Measurements from ENCODE around the gene STAC2. TPM values are rescaled to one million over a fixed set of nuclear protein-coding genes. Genes with fewer than 3 reads are reported as not detected.

The STAC2 gene
- total RNA-seq, 2 donors from 2014 or later, result 13.9 to 14.3 TPM

DNA sequence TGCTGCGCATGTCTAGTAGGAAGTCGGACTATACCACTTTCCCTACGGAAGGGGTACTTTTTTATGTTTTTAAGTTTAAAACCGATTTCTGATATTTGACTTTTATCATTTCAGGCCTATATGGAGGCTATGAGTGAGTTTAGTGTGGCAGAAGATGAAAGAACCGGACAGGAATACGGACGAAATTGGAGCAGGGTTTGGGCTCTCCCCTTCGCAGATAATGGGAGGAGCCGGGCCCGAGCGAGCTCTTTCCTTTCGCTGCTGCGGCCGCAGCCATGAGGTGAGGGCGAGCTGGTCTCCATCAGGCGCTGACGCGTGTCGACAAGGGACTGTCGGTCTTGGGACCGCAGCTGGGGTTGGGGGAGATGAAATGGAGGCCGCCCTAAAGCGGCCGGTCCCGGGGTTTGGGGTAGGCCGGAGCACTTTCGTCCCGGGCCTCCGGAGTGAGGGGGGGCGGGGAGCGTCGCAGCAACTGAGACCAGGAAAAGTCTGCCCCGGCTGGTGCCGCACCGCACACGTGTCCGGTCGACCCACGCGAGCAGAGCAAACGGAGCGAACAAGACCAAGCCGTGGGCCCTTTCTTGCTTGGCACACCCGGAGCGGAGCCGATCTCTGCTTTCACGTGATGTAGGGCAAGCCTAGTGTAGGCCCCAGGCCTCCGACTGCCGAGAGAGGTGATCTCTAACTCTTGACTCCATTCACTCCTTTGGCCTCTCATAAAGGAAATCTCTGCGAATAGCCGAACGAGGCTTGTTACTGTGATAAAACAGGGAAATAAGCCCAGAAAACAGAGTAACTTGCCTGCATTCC, 25.5 kb downstream of the STAC2 start, which contains the start of gene RPL19:
RPL19 (plus strand) TSS at position 214 of the 810 bp plus-strand sequence; CDS start at position 276, 62 bp downstream.
- Histone ChIP-seq H3K9me3 (no peaks in the 10 kb centered on the region), H3K27ac (peak within 1 kb of the TSS; percentile 92 to 97), H3K4me3 (peak within 1 kb of the TSS; percentile 80), H3K36me3 (peaks cover 36% of the 10 kb centered on the region), H3K27me3 (replicated peaks; ENCODE audit: insufficient read depth) (no peaks in the 10 kb centered on the region), H3K4me1 (ENCODE audit: control insufficient read depth in 1 of 2, low read depth in 2 of 2) (peaks cover 28 to 44% of the 10 kb centered on the region in 2 donors)
- DNase-seq (ENCODE audit: low spot score) (no peak), ATAC-seq (ENCODE audit: insufficient number of reproducible peaks, low FRiP score, low read depth) (peak; percentile 45)
- TF ChIP-seq, protein P1, sequence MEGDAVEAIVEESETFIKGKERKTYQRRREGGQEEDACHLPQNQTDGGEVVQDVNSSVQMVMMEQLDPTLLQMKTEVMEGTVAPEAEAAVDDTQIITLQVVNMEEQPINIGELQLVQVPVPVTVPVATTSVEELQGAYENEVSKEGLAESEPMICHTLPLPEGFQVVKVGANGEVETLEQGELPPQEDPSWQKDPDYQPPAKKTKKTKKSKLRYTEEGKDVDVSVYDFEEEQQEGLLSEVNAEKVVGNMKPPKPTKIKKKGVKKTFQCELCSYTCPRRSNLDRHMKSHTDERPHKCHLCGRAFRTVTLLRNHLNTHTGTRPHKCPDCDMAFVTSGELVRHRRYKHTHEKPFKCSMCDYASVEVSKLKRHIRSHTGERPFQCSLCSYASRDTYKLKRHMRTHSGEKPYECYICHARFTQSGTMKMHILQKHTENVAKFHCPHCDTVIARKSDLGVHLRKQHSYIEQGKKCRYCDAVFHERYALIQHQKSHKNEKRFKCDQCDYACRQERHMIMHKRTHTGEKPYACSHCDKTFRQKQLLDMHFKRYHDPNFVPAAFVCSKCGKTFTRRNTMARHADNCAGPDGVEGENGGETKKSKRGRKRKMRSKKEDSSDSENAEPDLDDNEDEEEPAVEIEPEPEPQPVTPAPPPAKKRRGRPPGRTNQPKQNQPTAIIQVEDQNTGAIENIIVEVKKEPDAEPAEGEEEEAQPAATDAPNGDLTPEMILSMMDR (IDR thresholded peaks at IDR 0.05), result no peak

DNA sequence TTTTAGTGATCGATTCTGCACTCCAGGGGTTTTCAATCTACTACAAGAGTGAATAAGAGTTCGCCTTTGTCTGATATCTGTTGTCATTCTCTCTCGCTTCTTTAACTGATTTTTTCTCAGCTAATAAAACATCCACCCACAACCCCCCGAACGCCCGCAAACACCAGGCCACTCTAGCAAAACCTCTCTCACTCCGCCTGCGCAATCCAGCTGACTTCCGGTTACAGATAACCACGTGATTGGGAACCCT, 26.0 kb downstream of the STAC2 start:
- peaks cover 33 to 49% of the 10 kb centered on the region in 2 donors for H3K4me1 ChIP-seq (ENCODE audit: control insufficient read depth in 1 of 2, low read depth in 2 of 2)
- peak; percentile 86 for DNase-seq (ENCODE audit: low spot score)
- H3K36me3 ChIP-seq, result peaks cover 32% of the 10 kb centered on the region
- no peaks in the 10 kb centered on the region for H3K27me3 ChIP-seq (replicated peaks; ENCODE audit: insufficient read depth)
- H3K4me3 ChIP-seq, result peak overlapping the region; percentile 80
- H3K27ac ChIP-seq, result peak overlapping the region; percentile 92 to 97
- TF ChIP-seq, protein P1 (IDR thresholded peaks at IDR 0.05), result no peak
- peak; percentile 78 for ATAC-seq (ENCODE audit: insufficient number of reproducible peaks, low FRiP score, low read depth)
- H3K9me3 ChIP-seq, result no peaks in the 10 kb centered on the region

DNA sequence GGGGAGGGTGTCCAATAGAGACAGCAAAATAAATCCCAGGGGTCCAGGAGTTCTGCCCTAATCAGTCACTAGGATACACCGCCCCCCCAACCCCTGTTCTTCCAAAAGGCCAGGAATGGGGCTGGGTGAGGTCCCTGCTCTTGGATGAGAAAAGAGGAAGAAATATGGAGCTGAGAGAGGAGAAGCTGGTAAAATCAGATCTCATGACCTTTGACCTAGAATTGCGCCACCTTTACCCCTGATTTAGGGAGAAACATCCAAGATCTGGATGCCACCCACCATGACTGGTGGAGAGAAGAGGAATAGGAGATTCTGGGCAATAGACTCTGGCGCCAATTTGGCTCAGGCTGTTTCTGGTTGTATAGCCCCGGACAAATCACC, 27.6 kb downstream of the STAC2 start:
- H3K27ac ChIP-seq, result peak overlapping the region; percentile 92 to 97
- peak overlapping the region; percentile 82 for H3K4me3 ChIP-seq
- ATAC-seq (ENCODE audit: insufficient number of reproducible peaks, low FRiP score, low read depth) (no peak), DNase-seq (ENCODE audit: low spot score) (no peak)
- TF ChIP-seq, protein P1 (IDR thresholded peaks at IDR 0.05), result no peak
- peaks cover 45 to 65% of the 10 kb centered on the region in 2 donors for H3K4me1 ChIP-seq (ENCODE audit: control insufficient read depth in 1 of 2, low read depth in 2 of 2)
- no peaks in the 10 kb centered on the region for H3K9me3 ChIP-seq
- peaks cover 24% of the 10 kb centered on the region for H3K36me3 ChIP-seq
- no peaks in the 10 kb centered on the region for H3K27me3 ChIP-seq (replicated peaks; ENCODE audit: insufficient read depth)

DNA sequence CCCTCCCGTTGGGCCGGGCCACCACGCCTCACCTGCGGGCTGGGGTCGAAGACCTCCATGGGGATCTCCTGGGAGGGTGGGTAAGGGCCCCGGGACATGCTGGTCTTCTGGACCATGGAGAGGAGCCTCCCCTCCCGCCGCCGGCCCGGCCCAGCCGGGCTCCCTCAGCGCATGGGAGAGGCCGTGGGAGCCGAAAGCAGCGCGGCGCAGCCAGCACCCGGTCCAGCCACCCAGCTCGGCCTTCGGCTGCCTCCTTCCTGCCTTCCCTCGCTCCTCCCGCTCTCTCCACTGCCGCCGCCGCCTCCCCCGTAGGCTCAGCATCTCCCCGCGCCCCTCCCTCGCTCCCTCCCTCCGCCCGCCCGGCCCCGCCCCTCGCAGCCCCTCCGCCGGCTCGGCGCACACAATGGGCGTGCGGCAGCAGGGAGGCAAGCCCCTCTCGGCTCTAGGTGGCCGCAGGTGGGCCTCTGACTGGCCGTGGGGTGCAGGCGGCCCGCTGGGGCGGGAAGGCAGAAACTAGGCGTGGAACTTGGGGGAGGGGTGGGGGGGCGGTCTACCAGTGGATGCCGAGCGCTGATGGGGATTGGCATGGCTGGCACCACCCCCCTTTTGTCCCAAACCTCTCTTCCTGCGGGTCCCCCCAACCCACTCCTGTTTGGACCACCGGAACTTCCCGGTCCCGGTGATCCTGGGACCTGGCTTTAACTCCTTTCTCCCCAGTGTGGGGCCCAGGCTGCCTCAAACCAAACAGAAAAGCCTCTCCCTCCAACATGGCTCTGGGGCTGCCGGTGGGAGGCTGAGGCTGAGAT, 28.2 kb downstream of the STAC2 start, which contains the start of gene CACNB1:
CACNB1 (minus strand) TSS at position 290 of the 806 bp plus-strand sequence; CDS start at position 116, 174 bp downstream.
- H3K4me1 ChIP-seq (ENCODE audit: control insufficient read depth in 1 of 2, low read depth in 2 of 2), result peaks cover 46 to 68% of the 10 kb centered on the region in 2 donors
- peak within 1 kb of the TSS; percentile 82 for H3K4me3 ChIP-seq
- TF ChIP-seq, protein P1 (IDR thresholded peaks at IDR 0.05), result no peak
- DNase-seq (ENCODE audit: low spot score) (no peak), ATAC-seq (ENCODE audit: insufficient number of reproducible peaks, low FRiP score, low read depth) (no peak)
- H3K36me3 ChIP-seq, result peaks cover 20% of the 10 kb centered on the region
- H3K9me3 ChIP-seq, result no peaks in the 10 kb centered on the region
- peak within 1 kb of the TSS; percentile 92 to 97 for H3K27ac ChIP-seq
- no peaks in the 10 kb centered on the region for H3K27me3 ChIP-seq (replicated peaks; ENCODE audit: insufficient read depth)

DNA sequence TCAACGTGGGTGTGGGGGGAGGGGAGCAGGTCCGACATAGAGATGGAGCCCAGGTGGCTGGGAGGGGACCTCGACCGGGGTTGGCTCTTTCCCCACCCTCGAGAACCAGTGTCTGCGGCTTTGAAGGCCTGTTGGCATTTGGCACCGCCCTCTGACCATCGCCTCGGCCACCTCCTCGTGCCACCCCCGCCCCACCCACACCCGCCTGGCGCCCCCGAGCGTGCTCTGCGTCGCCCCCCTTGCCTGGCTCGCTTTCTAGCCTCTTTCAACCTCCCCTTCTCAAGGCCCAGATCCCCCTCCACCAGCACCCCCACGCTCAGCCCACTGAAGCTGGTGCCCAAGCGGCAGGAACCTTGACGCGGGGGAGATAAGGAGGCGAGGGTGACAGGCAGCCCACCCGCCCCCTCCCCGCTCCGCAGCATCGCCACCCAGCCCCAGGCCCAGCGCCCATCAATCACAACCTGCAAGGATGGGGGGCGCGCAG, 28.9 kb downstream of the STAC2 start:
- peak overlapping the region; percentile 82 for H3K4me3 ChIP-seq
- no peaks in the 10 kb centered on the region for H3K27me3 ChIP-seq (replicated peaks; ENCODE audit: insufficient read depth)
- TF ChIP-seq, protein P1 (IDR thresholded peaks at IDR 0.05), result no peak
- no peak for DNase-seq (ENCODE audit: low spot score)
- no peak for ATAC-seq (ENCODE audit: insufficient number of reproducible peaks, low FRiP score, low read depth)
- H3K36me3 ChIP-seq, result peaks cover 20% of the 10 kb centered on the region
- no peaks in the 10 kb centered on the region for H3K9me3 ChIP-seq
- peak overlapping the region; percentile 92 to 97 for H3K27ac ChIP-seq
- H3K4me1 ChIP-seq (ENCODE audit: control insufficient read depth in 1 of 2, low read depth in 2 of 2), result peaks cover 41 to 66% of the 10 kb centered on the region in 2 donors
